Spleen (tissue), 7 donors: ENCODE measurements around the gene NFIA.

Experiments used
- CTCF ChIP-seq, 11 experiments: fragments of 200-600 bp in 7 of 11; fragments of 450-650 bp in 4 of 11; sonication (generic) in 4 of 11; IDR thresholded peaks in 8 of 11; conservative IDR thresholded peaks in 3 of 11; 1 replicate in 7 of 11; 2 replicates in 4 of 11; pipeline versions ENCODE4 v1.4.0 to v1.8.0; 2016 to 2021; ENCODE audit warnings: antibody characterized with exemption in 11 of 11, inconsistent platforms in 4 of 11, mild to moderate bottlenecking in 1 of 11
- POLR2A ChIP-seq, 3 donors: fragments of 450-650 bp; IDR thresholded peaks; one replicate each; pipeline ENCODE4 v1.5.1; 2017; ENCODE audit warnings: antibody characterized with exemption in 3 of 3, mild to moderate bottlenecking in 1 of 3
- POLR2AphosphoS5 ChIP-seq, 3 donors: sonication (generic); formaldehyde crosslinking; IDR thresholded peaks; one replicate each; pipeline ENCODE4 v1.5.1; 2017; ENCODE audit warnings: antibody characterized with exemption in 3 of 3
- donor health status: DM: no; HTN: no; CAD: no; lungs with moderate emphysema.
- donor health status: DM: no; HTN: no; CAD: no.
- donor health status: DM: no; HTN: no; CAD: no.

- TF ChIP-seq POLR2A (IDR thresholded peaks at IDR 0.05) (no peak), CTCF (IDR thresholded peaks at IDR 0.05 in 8 of 11, conservative IDR thresholded peaks at IDR 0.05 in 3 of 11) (no peak), POLR2AphosphoS5 (IDR thresholded peaks at IDR 0.05) (no peak)
Observed at GRCh38 chr1:61329556-61329955, 247.2 kb downstream of the NFIA start.
